Measurements from ENCODE around the gene GPR153.

GPR153 gene

GRCh38 chr1:6292102-6292501, 31.2 kb upstream of the GPR153 start:
- H3K4me3 ChIP-seq (ENCODE audit: low read depth, low read length, poor library complexity, severe bottlenecking), result no peak overlapping the region
- no peaks in the 10 kb centered on the region for H3K79me2 ChIP-seq (ENCODE audit: insufficient read depth, low read length)
- H3K4me1 ChIP-seq (ENCODE audit: insufficient read depth, low read length, severe bottlenecking), result no peaks in the 10 kb centered on the region
- no peaks in the 10 kb centered on the region for H3K9me2 ChIP-seq (ENCODE audit: low read depth, low read length)
- no peaks in the 10 kb centered on the region for H3F3A ChIP-seq (ENCODE audit: insufficient read depth, low read length)
- TF ChIP-seq EZH2 (IDR thresholded peaks at IDR 0.05; ENCODE audit: borderline replicate concordance, low read length), result no peak
- TF ChIP-seq CTCF (IDR thresholded peaks at IDR 0.05; ENCODE audit: low read length), result no peak
- no peaks in the 10 kb centered on the region for H3K36me3 ChIP-seq (ENCODE audit: insufficient read depth, low read length)
- no peak overlapping the region for H3K9ac ChIP-seq (ENCODE audit: low read length)
- H2AFZ ChIP-seq (ENCODE audit: low read length), result no peak overlapping the region
- H3K27ac ChIP-seq (ENCODE audit: low read depth, low read length, poor library complexity, severe bottlenecking), result no peak overlapping the region
- H3K27me3 ChIP-seq (ENCODE audit: insufficient read depth, low read length), result no peaks in the 10 kb centered on the region
- H4K20me1 ChIP-seq (ENCODE audit: insufficient read depth, low read length), result no peaks in the 10 kb centered on the region
- no peaks in the 10 kb centered on the region for H3K9me3 ChIP-seq (ENCODE audit: low read length)
- H3K4me2 ChIP-seq (ENCODE audit: low read length), result no peak overlapping the region

GRCh38 chr1:6288665-6289064, 27.8 kb upstream of the GPR153 start:
- no peak overlapping the region for H3K4me3 ChIP-seq (ENCODE audit: low read depth, low read length, poor library complexity, severe bottlenecking)
- no peaks in the 10 kb centered on the region for H3K79me2 ChIP-seq (ENCODE audit: insufficient read depth, low read length)
- TF ChIP-seq EZH2 (IDR thresholded peaks at IDR 0.05; ENCODE audit: borderline replicate concordance, low read length) (no peak), CTCF (IDR thresholded peaks at IDR 0.05; ENCODE audit: low read length) (no peak)
- H3K4me2 ChIP-seq (ENCODE audit: low read length), result no peak overlapping the region
- H3K27ac ChIP-seq (ENCODE audit: low read depth, low read length, poor library complexity, severe bottlenecking), result no peak overlapping the region
- no peaks in the 10 kb centered on the region for H3K9me2 ChIP-seq (ENCODE audit: low read depth, low read length)
- no peaks in the 10 kb centered on the region for H3K9me3 ChIP-seq (ENCODE audit: low read length)
- no peak overlapping the region for H3K9ac ChIP-seq (ENCODE audit: low read length)
- no peak overlapping the region for H2AFZ ChIP-seq (ENCODE audit: low read length)
- H3K4me1 ChIP-seq (ENCODE audit: insufficient read depth, low read length, severe bottlenecking), result no peaks in the 10 kb centered on the region
- no peaks in the 10 kb centered on the region for H3K27me3 ChIP-seq (ENCODE audit: insufficient read depth, low read length)
- no peaks in the 10 kb centered on the region for H3K36me3 ChIP-seq (ENCODE audit: insufficient read depth, low read length)
- no peaks in the 10 kb centered on the region for H3F3A ChIP-seq (ENCODE audit: insufficient read depth, low read length)
- H4K20me1 ChIP-seq (ENCODE audit: insufficient read depth, low read length), result no peaks in the 10 kb centered on the region

GRCh38 chr1:6288026-6288425, 27.1 kb upstream of the GPR153 start:
- Histone ChIP-seq H3K36me3 (ENCODE audit: insufficient read depth, low read length) (no peaks in the 10 kb centered on the region), H3K4me2 (ENCODE audit: low read length) (no peak overlapping the region), H3K9ac (ENCODE audit: low read length) (no peak overlapping the region)

More at GRCh38 chr1:6288026-6288425, 27.1 kb upstream of the GPR153 start:
- no peak overlapping the region for H3K4me3 ChIP-seq (ENCODE audit: low read depth, low read length, poor library complexity, severe bottlenecking)
- no peaks in the 10 kb centered on the region for H3K4me1 ChIP-seq (ENCODE audit: insufficient read depth, low read length, severe bottlenecking)
- H3K9me3 ChIP-seq (ENCODE audit: low read length), result no peaks in the 10 kb centered on the region
- TF ChIP-seq CTCF (IDR thresholded peaks at IDR 0.05; ENCODE audit: low read length) (no peak), EZH2 (IDR thresholded peaks at IDR 0.05; ENCODE audit: borderline replicate concordance, low read length) (no peak)
- no peak overlapping the region for H3K27ac ChIP-seq (ENCODE audit: low read depth, low read length, poor library complexity, severe bottlenecking)
- no peaks in the 10 kb centered on the region for H3K79me2 ChIP-seq (ENCODE audit: insufficient read depth, low read length)
- H2AFZ ChIP-seq (ENCODE audit: low read length), result no peak overlapping the region
- no peaks in the 10 kb centered on the region for H3F3A ChIP-seq (ENCODE audit: insufficient read depth, low read length)
- H3K27me3 ChIP-seq (ENCODE audit: insufficient read depth, low read length), result no peaks in the 10 kb centered on the region
- H4K20me1 ChIP-seq (ENCODE audit: insufficient read depth, low read length), result no peaks in the 10 kb centered on the region
- no peaks in the 10 kb centered on the region for H3K9me2 ChIP-seq (ENCODE audit: low read depth, low read length)
